Measurements from ENCODE around the gene LSM5.

The LSM5 gene

GRCh38 chr7:32459788-32460187, 30.4 kb downstream of the LSM5 start:
- DNase-seq: no peak

GRCh38 chr7:32458025-32458424, 32.2 kb downstream of the LSM5 start:
- no peak for DNase-seq

GRCh38 chr7:32453341-32454011, 36.7 kb downstream of the LSM5 start:
- no peak for DNase-seq

GRCh38 chr7:32447218-32447617, 43.0 kb downstream of the LSM5 start:
- DNase-seq: no peak

GRCh38 chr7:32436146-32436928, 53.8 kb downstream of the LSM5 start:
- no peak for DNase-seq

Measured in CD4-positive, alpha-beta T cell treated with Interleukin-10 for 1 hour (primary cell).